ENCODE results near the gene GARRE1. TPM values are rescaled to one million over a fixed set of nuclear protein-coding genes. Genes with fewer than 3 reads are reported as not detected.
"Not testable (repeated sequence)": the region's sequence is repeated elsewhere in the genome, so short reads cannot be mapped to it uniquely, and the experiment has no call there.

The GARRE1 gene
- 14.8 and 18.6 TPM in 2 replicates for total RNA-seq

DNA sequence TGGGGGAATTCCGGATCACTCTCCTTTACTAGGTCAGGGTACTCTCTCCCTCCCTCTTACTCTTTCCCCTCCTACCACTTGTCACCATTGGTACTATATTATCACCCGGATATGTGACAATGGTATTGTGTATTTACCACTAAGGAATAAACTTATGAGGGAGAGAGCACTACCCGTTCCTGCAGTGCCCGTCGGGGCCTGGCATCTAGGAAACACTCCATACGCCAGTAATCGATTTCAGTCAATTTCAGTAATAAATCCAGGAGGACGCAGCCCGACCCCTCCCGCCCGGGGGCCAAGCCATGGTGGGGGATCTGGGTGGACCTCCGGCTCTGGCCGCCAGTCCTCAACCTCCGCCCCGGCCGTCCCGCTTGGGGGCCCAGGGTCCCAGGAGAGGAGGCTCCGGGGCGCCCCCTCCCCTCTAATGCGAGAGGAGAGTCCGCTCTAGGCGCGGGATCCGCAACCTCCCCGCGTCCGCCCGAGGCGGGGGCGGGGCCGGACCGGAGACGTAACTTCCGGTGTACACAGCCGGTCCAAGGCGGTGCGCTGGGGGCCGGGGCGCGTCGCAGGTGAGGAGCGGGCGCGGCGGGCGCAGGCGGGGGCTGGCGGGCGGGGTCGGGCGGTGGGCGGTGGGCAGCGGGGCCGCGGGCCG is at the start of gene GARRE1:
Gene GARRE1, plus strand, starts transcription at position 509 of the 652 bp plus-strand sequence. CDS start 45,920 bp downstream, outside the sequence.
- no peak for TF ChIP-seq CTCF (IDR thresholded peaks at IDR 0.05; ENCODE audit: insufficient read depth, low read length, poor library complexity, severe bottlenecking)
- no peaks in the 10 kb centered on the region for H3K27me3 ChIP-seq (ENCODE audit: control insufficient read depth, insufficient read depth, low read length)
- no peaks in the 10 kb centered on the region for H3K36me3 ChIP-seq (ENCODE audit: control insufficient read depth, insufficient read depth, low read length)
- H3K4me3 ChIP-seq (ENCODE audit: low read depth, low read length): peak within 1 kb of the TSS; percentile 86
- no peak for DNase-seq (ENCODE audit: low read depth)

GRCh38 chr19:34205324-34205723 is 49.0 kb upstream of the GARRE1 start:
- H3K36me3 ChIP-seq (ENCODE audit: control insufficient read depth, insufficient read depth, low read length); H3K27me3 ChIP-seq (ENCODE audit: control insufficient read depth, insufficient read depth, low read length): not testable (repeated sequence)

GRCh38 chr19:34208291-34208884 is 46.0 kb upstream of the GARRE1 start:
- no peak for TF ChIP-seq CTCF (IDR thresholded peaks at IDR 0.05; ENCODE audit: insufficient read depth, low read length, poor library complexity, severe bottlenecking)
- H3K36me3 ChIP-seq (ENCODE audit: control insufficient read depth, insufficient read depth, low read length): peaks cover 2% of the 10 kb centered on the region

More at GRCh38 chr19:34205324-34205723, 49.0 kb upstream of the GARRE1 start:
- not testable (repeated sequence) for H3K4me3 ChIP-seq (ENCODE audit: low read depth, low read length); DNase-seq (ENCODE audit: low read depth)

GRCh38 chr19:34209726-34210125 is 44.6 kb upstream of the GARRE1 start:
- no peak for TF ChIP-seq CTCF (IDR thresholded peaks at IDR 0.05; ENCODE audit: insufficient read depth, low read length, poor library complexity, severe bottlenecking)
- Histone ChIP-seq H3K27me3 (ENCODE audit: control insufficient read depth, insufficient read depth, low read length) (no peaks in the 10 kb centered on the region), H3K36me3 (ENCODE audit: control insufficient read depth, insufficient read depth, low read length) (peaks cover 2% of the 10 kb centered on the region), H3K4me3 (ENCODE audit: low read depth, low read length) (no peak overlapping the region)
- DNase-seq (ENCODE audit: low read depth): no peak

More at GRCh38 chr19:34208291-34208884, 46.0 kb upstream of the GARRE1 start:
- DNase-seq (ENCODE audit: low read depth): no peak
- no peak overlapping the region for H3K4me3 ChIP-seq (ENCODE audit: low read depth, low read length)
- H3K27me3 ChIP-seq (ENCODE audit: control insufficient read depth, insufficient read depth, low read length): no peaks in the 10 kb centered on the region

DNA sequence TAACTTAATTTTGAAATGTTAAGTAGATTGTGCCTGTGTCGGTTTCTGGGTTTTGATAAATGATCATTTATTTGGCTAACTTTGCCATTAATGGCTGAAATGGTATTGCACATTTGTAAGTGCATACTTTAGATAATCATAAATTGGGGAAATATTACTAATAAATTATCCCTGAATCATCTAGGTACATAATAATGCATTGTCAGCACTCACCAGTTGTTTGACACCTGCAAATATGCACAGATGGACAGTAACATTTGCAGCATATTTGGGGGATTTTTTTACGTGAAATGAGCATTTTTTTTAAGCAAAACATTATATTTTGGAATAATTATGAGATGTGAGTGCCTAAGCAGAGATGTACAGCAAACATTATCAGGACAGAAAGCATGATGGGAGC is 41.1 kb upstream of the GARRE1 start:
- DNase-seq (ENCODE audit: low read depth): no peak
- peaks cover 1% of the 10 kb centered on the region for H3K36me3 ChIP-seq (ENCODE audit: control insufficient read depth, insufficient read depth, low read length)
- no peaks in the 10 kb centered on the region for H3K27me3 ChIP-seq (ENCODE audit: control insufficient read depth, insufficient read depth, low read length)
- no peak overlapping the region for H3K4me3 ChIP-seq (ENCODE audit: low read depth, low read length)
- TF ChIP-seq CTCF (IDR thresholded peaks at IDR 0.05; ENCODE audit: insufficient read depth, low read length, poor library complexity, severe bottlenecking): no peak

GRCh38 chr19:34214040-34214439 is 40.3 kb upstream of the GARRE1 start:
- Histone ChIP-seq H3K36me3 (ENCODE audit: control insufficient read depth, insufficient read depth, low read length) (peaks cover 1% of the 10 kb centered on the region), H3K4me3 (ENCODE audit: low read depth, low read length) (no peak overlapping the region), H3K27me3 (ENCODE audit: control insufficient read depth, insufficient read depth, low read length) (no peaks in the 10 kb centered on the region)
- TF ChIP-seq CTCF (IDR thresholded peaks at IDR 0.05; ENCODE audit: insufficient read depth, low read length, poor library complexity, severe bottlenecking): no peak
- no peak for DNase-seq (ENCODE audit: low read depth)
